ENCODE data around the gene GTF2A1. TPM values are rescaled to one million over a fixed set of nuclear protein-coding genes. Genes with fewer than 3 reads are reported as not detected.

Gene GTF2A1
- total RNA-seq (10 to 100 TPM; 25.5 to 45.1 (median 33.0) TPM), polyA plus RNA-seq (10 to 100 TPM in 1 of 3 donors, 1 to 10 TPM in 2; 8.1 to 25.3 (median 8.8) TPM)
- long read RNA-seq, donor 1, partial matches to known transcripts, result 0 of 1 reads
- long read RNA-seq, donor 1, other reads (novel, unspliced or antisense), result 1 of 1 reads
- long read RNA-seq, donor 2, full-length matches to known transcripts, result 1 of 8 reads
- long read RNA-seq, donor 2, partial matches to known transcripts, result 1 of 8 reads
- long read RNA-seq, donor 2, other reads (novel, unspliced or antisense), result 6 of 8 reads

DNA sequence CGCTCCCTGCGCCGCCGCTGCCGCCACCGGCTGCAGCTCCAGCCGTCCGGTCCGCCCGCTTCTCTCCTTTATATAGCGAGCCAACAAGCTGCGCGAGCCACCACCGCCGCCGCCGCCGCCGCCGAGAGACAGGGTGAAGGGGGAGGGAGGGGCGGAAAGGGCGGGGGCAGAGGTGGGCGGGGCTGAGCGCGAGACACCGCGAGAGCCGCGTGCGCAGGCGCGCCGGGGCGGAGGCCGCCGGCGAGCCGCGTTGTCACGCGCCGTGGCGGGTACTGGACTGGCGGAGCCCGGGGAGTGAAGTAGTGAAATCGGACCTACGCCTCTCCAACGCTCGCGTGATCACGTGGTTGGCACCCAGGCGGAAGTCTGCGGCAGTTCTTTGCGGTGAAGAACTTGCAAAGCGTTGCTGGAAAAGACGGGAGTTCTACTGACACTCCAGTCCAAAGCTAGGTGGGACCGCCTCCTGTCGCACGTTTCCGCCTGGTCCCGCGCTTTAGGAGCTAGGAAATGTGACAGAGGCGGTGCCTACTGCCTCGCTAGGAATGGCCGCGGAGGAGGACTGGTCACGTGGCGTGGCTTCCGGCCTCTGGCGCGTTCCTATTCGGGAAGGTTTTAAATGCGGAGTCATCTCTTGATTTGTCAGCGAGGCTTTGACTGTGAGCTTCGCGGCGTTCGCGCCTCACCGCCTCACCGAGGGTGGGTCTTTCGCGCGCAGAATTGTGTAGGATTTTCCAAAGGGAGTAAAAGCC, at the start of gene GTF2A1:
Gene GTF2A1 (minus strand): TSS at position 130 of the 749 bp plus-strand sequence. CDS start 441 bp downstream, outside the sequence.
- H3K9me3 ChIP-seq, result no peaks in the 10 kb centered on the region
- H3K27me3 ChIP-seq (ENCODE audit: insufficient read depth in 3 of 3, low read length in 2 of 3), result no peaks in the 10 kb centered on the region
- 0% methylated on average over 69 to 84 of the region's 84 CpGs for WGBS, 3 donors
- intact Hi-C loops (cut with DNase I), result loop anchor here (5.0 kb wide), 3 partner anchors 46 to 246 kb away; no protein-coding TSS in a partner anchor
- ATAC-seq (peak; percentile 87 to 93 (median 89)), DNase-seq (peak; percentile 94 to 98)
- peak within 1 kb of the TSS; percentile 97 for H3K27ac ChIP-seq
- H3K4me3 ChIP-seq, result peak within 1 kb of the TSS; percentile 87
- H3K36me3 ChIP-seq (ENCODE audit: insufficient read depth in 1 of 2, low read depth in 1 of 2), result peaks cover 0 to 4% of the 10 kb centered on the region in 2 donors
- TF ChIP-seq, protein P1, sequence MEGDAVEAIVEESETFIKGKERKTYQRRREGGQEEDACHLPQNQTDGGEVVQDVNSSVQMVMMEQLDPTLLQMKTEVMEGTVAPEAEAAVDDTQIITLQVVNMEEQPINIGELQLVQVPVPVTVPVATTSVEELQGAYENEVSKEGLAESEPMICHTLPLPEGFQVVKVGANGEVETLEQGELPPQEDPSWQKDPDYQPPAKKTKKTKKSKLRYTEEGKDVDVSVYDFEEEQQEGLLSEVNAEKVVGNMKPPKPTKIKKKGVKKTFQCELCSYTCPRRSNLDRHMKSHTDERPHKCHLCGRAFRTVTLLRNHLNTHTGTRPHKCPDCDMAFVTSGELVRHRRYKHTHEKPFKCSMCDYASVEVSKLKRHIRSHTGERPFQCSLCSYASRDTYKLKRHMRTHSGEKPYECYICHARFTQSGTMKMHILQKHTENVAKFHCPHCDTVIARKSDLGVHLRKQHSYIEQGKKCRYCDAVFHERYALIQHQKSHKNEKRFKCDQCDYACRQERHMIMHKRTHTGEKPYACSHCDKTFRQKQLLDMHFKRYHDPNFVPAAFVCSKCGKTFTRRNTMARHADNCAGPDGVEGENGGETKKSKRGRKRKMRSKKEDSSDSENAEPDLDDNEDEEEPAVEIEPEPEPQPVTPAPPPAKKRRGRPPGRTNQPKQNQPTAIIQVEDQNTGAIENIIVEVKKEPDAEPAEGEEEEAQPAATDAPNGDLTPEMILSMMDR (IDR thresholded peaks at IDR 0.05), result no peak
- peaks cover 22% of the 10 kb centered on the region for H3K4me1 ChIP-seq

DNA sequence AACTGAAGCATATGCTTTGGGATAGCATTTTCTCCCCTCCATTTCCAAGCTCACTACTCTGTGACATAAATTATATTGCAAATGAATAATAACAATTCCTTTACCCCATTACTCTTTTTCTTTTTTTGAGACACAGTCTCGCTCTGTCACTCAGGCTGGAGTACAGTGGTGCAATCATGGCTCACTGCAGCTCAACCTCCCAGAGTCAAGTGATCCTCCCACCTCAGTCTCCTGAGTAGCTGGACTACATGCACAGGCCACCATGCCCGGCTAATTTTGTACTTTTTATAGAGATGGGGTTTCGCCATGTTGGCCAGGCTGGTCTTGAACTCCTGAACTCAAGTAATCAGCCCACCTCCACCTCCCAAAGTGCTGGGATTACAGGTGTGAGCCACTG, 49.2 kb upstream of the GTF2A1 start:
- TF ChIP-seq, protein P1 (IDR thresholded peaks at IDR 0.05), result no peak
- Histone ChIP-seq H3K36me3 (ENCODE audit: insufficient read depth in 1 of 2, low read depth in 1 of 2) (no peaks in the 10 kb centered on the region), H3K9me3 (no peaks in the 10 kb centered on the region), H3K27me3 (ENCODE audit: insufficient read depth in 3 of 3, low read length in 2 of 3) (no peaks in the 10 kb centered on the region), H3K4me1 (peaks cover 49% of the 10 kb centered on the region), H3K4me3 (no peak overlapping the region), H3K27ac (peak overlapping the region; percentile 67)
- peak in 3 of 4 donors; percentile 33 to 61 (median 59) for ATAC-seq
- intact Hi-C loops (cut with DNase I), result loop anchor here (1.0 to 5.0 kb wide), 3 partner anchors 48 to 183 kb away; partner anchors contain the start of gene GTF2A1 (in 1 of the 2)
- WGBS, 3 donors, result 45 to 50% (median 47%) methylated on average over 3 of the region's 3 CpGs
- DNase-seq, result no peak

DNA sequence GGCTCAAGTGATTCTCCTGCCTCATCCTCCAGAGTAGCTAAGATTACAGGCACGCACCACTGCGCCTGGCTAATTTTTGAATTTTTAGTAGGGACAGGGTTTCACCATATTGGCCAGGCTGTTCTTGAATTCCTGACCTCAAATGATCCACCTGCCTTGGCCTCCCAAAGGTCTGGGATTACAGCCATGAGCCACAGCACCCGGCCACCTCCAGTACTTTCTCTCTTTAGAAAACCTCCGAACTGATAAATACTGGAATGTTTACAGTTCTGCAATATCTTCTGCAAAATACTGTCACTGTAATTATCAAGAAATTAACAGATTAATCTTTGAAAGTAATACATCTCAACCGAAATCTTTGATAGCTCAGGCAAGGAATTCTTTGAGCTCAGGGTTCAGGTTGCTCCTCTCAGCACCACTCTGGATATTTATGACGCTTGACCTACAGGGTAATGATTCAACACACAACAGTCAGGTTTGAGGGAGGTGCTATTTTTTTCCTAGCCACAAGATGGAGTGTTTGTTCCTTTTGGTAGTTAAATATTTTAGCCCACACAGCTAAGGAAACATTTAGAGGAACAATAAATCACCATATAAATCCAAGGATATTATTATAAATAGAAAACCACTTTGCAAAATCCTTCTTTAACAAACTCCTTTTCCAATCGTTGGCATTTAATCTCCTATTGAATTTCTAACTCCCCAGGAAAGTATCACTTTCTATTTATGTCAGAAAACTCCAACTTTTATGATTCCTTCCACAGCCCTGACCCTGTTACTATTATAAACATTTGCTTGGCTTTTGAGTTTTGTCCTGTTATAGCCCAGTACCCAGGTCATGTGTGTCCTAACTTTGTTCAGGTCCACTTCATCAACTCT, 48.6 kb upstream of the GTF2A1 start:
- no peaks in the 10 kb centered on the region for H3K27me3 ChIP-seq (ENCODE audit: insufficient read depth in 3 of 3, low read length in 2 of 3)
- 15 to 22% (median 18%) methylated on average over 7 of the region's 7 CpGs for WGBS, 3 donors
- H3K4me3 ChIP-seq, result peak overlapping the region; percentile 31
- intact Hi-C loops (cut with DNase I), result loop anchor here (1.0 to 5.0 kb wide), 2 partner anchors 47 to 184 kb away; partner anchors contain the start of gene GTF2A1 (in 1 of the 2)
- H3K36me3 ChIP-seq (ENCODE audit: insufficient read depth in 1 of 2, low read depth in 1 of 2), result no peaks in the 10 kb centered on the region
- peak overlapping the region; percentile 67 for H3K27ac ChIP-seq
- no peak for DNase-seq
- H3K9me3 ChIP-seq, result no peaks in the 10 kb centered on the region
- ATAC-seq, result peak; percentile 90 to 94 (median 92)
- TF ChIP-seq, protein P1 (IDR thresholded peaks at IDR 0.05), result peak; percentile 87
- peaks cover 42% of the 10 kb centered on the region for H3K4me1 ChIP-seq

DNA sequence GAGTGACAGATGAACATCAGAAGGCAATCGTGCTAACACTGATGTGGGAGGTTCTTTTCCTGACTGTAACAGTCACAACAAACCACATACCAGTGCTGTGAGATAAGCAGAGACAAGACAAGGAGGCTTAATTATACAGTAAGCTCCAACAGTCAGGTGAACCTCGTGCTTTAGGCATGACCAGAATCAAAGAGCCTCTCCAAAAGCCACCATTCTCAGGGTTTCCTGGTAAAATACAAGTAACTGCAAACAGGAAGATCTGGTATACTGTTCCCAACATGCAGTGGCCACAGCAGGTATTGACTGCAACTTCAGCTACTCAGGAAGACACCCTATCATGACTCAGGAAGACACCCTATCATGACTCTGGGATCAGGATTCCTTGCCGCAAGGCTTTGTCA, 47.3 kb upstream of the GTF2A1 start:
- DNase-seq (no peak), ATAC-seq (peak in 3 of 4 donors; percentile 24 to 55 (median 46))
- Histone ChIP-seq H3K4me3 (no peak overlapping the region), H3K4me1 (peaks cover 32% of the 10 kb centered on the region), H3K36me3 (ENCODE audit: insufficient read depth in 1 of 2, low read depth in 1 of 2) (peaks cover 0 to 3% of the 10 kb centered on the region in 2 donors), H3K9me3 (no peaks in the 10 kb centered on the region), H3K27me3 (ENCODE audit: insufficient read depth in 3 of 3, low read length in 2 of 3) (no peaks in the 10 kb centered on the region), H3K27ac (no peak overlapping the region)
- TF ChIP-seq, protein P1 (IDR thresholded peaks at IDR 0.05), result no peak
- intact Hi-C loops (cut with DNase I), result loop anchor here in 1 of 2 donors (5.0 kb wide), 1 partner anchor 46 kb away; the partner anchor contains the start of gene GTF2A1
- WGBS, 3 donors, result 41 to 68% (median 52%) methylated on average over 3 of the region's 3 CpGs
